ENCODE measurements around the gene BBOX1. TPM values are rescaled to one million over a fixed set of nuclear protein-coding genes. Genes with fewer than 3 reads are reported as not detected.

BBOX1 gene
- total and polyA plus RNA-seq, 2 of the 4 experiments (the other 2 are of a cell fraction), result not detected

DNA sequence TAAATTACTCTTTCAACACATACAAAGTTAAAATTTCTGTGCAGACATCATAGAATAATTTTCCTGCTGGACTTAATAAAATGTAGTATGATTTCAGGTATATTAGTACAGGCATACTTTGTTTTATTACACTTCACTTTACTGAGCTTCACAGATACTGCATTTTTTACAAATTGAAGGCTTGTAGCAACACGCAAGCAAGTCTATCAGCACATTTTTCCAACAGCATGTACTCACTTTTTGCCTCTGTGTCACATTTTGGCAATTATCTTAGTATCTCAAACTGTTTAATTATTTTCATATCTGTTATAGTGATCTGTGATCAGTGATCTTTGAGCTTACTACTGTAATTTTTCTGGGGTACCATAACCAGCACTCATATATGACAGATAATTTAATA lies 44.5 kb downstream of the BBOX1 start:
- ATAC-seq (ENCODE audit: low read depth) (no peak), DNase-seq (no peak)
- Histone ChIP-seq H3K4me2 (ENCODE audit: low read depth, low read length) (no peak overlapping the region), H2BK20ac (ENCODE audit: low read depth, low read length) (no peak overlapping the region), H3K79me1 (ENCODE audit: low read depth in 1 of 2, low read length in 2 of 2) (no peaks in the 10 kb centered on the region), H2BK5ac (ENCODE audit: low read depth, low read length, poor library complexity, severe bottlenecking) (no peak overlapping the region), H3K36me3 (ENCODE audit: control insufficient read depth, insufficient read depth, low read length) (no peaks in the 10 kb centered on the region), H3K9me3 (ENCODE audit: control insufficient read depth, insufficient read depth, low read length) (no peaks in the 10 kb centered on the region), H3K9ac (ENCODE audit: low read depth, low read length) (no peak overlapping the region), H4K91ac (ENCODE audit: insufficient read depth, low read depth, low read length) (no peak overlapping the region), H2BK120ac (ENCODE audit: low read depth, low read length) (no peak overlapping the region), H2AK9ac (replicated peaks; ENCODE audit: low read depth, low read length, poor library complexity) (no peak overlapping the region), H2AFZ (replicated peaks; ENCODE audit: low read length, poor library complexity) (no peak overlapping the region), H4K5ac (ENCODE audit: low read depth, low read length) (no peak overlapping the region; the same call in 1 of the 2 replicates), H3K4ac (ENCODE audit: low read depth, low read length) (no peak overlapping the region), H3K4me1 (ENCODE audit: control insufficient read depth, insufficient read depth, low read length) (no peaks in the 10 kb centered on the region; the same call in 1 of the 2 replicates), H3K27me3 (ENCODE audit: control insufficient read depth, insufficient read depth, low read length) (no peaks in the 10 kb centered on the region), H3K9me1 (ENCODE audit: insufficient read depth, low read length) (no peaks in the 10 kb centered on the region), H3K27ac (ENCODE audit: insufficient read depth, low read length) (no peak overlapping the region), H2AK5ac (ENCODE audit: low read depth, low read length) (no peak overlapping the region), H4K20me1 (ENCODE audit: insufficient read depth, low read length) (no peaks in the 10 kb centered on the region), H4K8ac (ENCODE audit: low read depth in 2 of 2, low read length in 2 of 2) (no peak overlapping the region), H3K14ac (replicated peaks; ENCODE audit: low read depth, low read length) (no peak overlapping the region), H3K56ac (ENCODE audit: extremely low read depth, insufficient read depth, low read length) (no peak overlapping the region), H3K23ac (ENCODE audit: low read depth, low read length) (no peak overlapping the region), H2BK15ac (ENCODE audit: low read depth, low read length) (no peak overlapping the region), H3K18ac (ENCODE audit: low read depth, low read length) (no peak overlapping the region), H3K4me3 (ENCODE audit: insufficient read depth, low read depth, low read length) (no peak overlapping the region)
- intact Hi-C loops (cut with micrococcal nuclease) (no loop called here), dilution Hi-C loops (cut with HindIII; ENCODE audit: low sequenced_read_pairs, unreplicated experiment) (no loop called here), in situ Hi-C loops (cut with MboI; ENCODE audit: low sequenced_read_pairs) (no loop called here)
- TF ChIP-seq RAD21 (IDR thresholded peaks at IDR 0.05; ENCODE audit: low read length) (no peak), FOS (IDR thresholded peaks at IDR 0.05; ENCODE audit: low read depth, low read length) (no peak), BHLHE40 (IDR thresholded peaks at IDR 0.05; ENCODE audit: low read depth, low read length) (no peak), POLR2A (IDR thresholded peaks at IDR 0.05; ENCODE audit: low read depth, low read length) (no peak), SMC3 (IDR thresholded peaks at IDR 0.05; ENCODE audit: low read depth, low read length) (no peak), NFE2L2 (IDR thresholded peaks at IDR 0.05; ENCODE audit: low read depth, low read length) (no peak)
- TF ChIP-seq, protein P1, sequence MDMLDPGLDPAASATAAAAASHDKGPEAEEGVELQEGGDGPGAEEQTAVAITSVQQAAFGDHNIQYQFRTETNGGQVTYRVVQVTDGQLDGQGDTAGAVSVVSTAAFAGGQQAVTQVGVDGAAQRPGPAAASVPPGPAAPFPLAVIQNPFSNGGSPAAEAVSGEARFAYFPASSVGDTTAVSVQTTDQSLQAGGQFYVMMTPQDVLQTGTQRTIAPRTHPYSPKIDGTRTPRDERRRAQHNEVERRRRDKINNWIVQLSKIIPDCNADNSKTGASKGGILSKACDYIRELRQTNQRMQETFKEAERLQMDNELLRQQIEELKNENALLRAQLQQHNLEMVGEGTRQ (IDR thresholded peaks at IDR 0.05; ENCODE audit: low read depth, low read length), result no peak
- ChIA-PET CTCF (interaction anchor here (1.3 kb wide), 1 partner anchor 35 kb away, joined by 3 read pairs; no protein-coding TSS in a partner anchor), POLR2A (ENCODE audit: unreplicated experiment) (no interaction called here)
- no CpG with 5 or more reads among the region's 1 CpG for WGBS, 2 experiments (ENCODE audit: extremely low coverage in 2 of 2, insufficient read length in 1 of 2)
- no TSS peak for BruUV-seq (replicated peaks)

All from IMR-90 (cell line).